Measurements from ENCODE around the gene GSG1L2.

Gene GSG1L2

GRCh38 chr17:9821921-9822320, at the start of gene GSG1L2:
Gene GSG1L2 (minus strand): TSS chr17:9822079. CDS start chr17:9822071, 8 bp downstream.
- DNase-seq, result no peak

- no peak for DNase-seq
These were observed 46.7 kb upstream of the GSG1L2 start for GRCh38 chr17:9868552-9868951.

- no peak for DNase-seq
These were observed 43.7 kb upstream of the GSG1L2 start for GRCh38 chr17:9865586-9865985.

- no peak for DNase-seq
These were observed 41.1 kb upstream of the GSG1L2 start for GRCh38 chr17:9862949-9863348.

GRCh38 chr17:9862220-9862619, 40.3 kb upstream of the GSG1L2 start:
- no peak for DNase-seq

DNA sequence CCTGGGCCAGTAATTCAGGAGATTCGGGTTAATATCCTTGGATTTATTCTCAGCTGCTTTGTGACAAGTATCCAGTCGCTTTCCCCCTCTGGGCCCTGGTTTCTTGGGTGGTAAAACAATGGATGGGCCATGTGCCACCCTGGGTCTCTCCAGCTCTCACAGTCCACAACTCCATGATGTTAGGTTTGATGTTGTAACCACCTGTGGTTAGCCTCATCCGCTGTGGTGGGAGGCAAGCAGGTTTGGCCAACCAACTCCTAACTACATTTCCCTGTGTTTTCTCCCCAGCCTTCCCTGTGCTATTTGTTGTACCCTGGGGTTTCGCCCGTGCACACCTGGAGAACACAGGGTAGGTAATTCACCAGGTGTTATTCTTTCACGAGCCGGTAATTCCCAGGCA, 39.0 kb upstream of the GSG1L2 start:
- no peak for DNase-seq

- no peak for DNase-seq
These were observed 37.9 kb upstream of the GSG1L2 start for GRCh38 chr17:9859781-9860180.

GRCh38 chr17:9855036-9855435, 33.2 kb upstream of the GSG1L2 start:
- no peak for DNase-seq

DNA sequence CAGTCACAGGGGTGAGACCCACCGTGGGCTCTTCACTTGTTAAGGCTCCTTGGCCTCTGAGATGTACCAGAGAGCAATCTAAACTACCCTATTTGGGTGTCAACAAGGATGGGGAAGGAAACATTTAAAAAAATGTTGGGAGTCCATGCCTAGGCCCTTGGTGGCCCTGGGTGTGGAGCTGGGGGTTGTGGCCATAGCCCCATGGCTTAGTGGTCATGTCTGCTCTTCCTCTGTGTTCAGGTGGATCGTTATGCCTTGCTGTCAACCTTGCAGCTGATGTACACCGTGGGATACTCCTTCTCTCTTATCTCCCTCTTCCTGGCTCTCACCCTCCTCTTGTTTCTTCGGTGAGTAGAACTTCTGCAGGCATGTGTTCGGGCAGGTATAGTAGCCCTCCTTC, 32.4 kb upstream of the GSG1L2 start:
- no peak for DNase-seq

- no peak for DNase-seq
These were observed 28.3 kb upstream of the GSG1L2 start for GRCh38 chr17:9850151-9850550.

GRCh38 chr17:9845306-9845705, 23.4 kb upstream of the GSG1L2 start:
- no peak for DNase-seq

DNA sequence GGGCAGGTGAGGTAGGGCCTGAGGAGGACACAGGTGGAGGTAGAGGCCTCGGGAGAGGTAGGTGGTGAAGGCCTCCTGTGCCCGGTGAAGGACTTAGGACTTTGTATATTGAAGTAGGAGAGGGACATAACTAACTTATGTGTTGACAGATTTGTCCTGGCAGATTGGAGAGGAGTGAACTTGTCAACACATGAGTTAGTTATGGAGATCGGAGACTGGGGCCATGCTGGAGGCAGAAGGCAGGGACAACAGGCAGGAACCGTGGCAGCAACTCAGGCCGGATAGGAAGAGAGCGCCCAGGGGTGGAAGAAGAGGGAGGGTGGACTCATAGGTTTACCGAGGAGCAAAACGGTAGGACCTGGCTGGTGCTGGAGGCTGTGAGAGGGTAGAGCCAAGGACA, 22.3 kb upstream of the GSG1L2 start:
- DNase-seq, result no peak

GRCh38 chr17:9843152-9844010, 21.5 kb upstream of the GSG1L2 start:
- DNase-seq, result no peak

DNA sequence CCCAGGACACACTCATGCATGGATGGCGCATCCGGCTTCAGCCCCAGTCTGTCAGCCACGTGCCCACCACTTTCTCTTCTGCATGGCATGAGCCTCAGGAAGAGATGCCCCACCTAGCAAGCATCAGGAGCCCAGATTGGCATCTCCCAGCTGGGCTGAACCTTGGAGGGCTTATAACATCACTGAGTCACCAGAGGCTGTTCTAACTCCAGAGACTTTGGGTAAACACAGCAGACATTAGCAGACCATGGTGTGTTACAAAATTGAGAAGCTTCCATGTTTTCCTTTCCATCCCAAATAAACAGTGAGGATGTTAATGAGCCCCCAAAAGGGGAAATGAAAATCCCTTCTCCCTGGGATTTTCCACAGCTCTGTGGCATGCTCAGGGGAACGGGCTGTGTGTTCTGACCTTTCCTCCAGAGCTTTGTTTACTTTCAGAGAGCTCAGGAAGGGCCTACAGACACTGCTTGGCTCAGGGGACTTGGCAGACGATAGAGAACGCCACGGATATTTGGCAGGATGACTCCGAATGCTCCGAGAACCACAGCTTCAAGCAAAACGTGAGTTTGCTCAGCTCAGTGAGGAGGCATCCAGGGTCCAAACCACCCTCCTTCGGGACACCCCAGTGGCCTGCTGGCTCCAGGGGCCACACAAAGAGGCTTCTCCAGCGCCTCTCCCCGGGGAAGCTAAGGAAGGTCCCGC, 20.3 kb upstream of the GSG1L2 start:
- DNase-seq, result no peak

- DNase-seq, result no peak
These were observed 17.6 kb upstream of the GSG1L2 start for GRCh38 chr17:9839433-9839832.

GRCh38 chr17:9837551-9838471, 15.9 kb upstream of the GSG1L2 start:
- no peak for DNase-seq

- no peak for DNase-seq
These were observed 12.0 kb upstream of the GSG1L2 start for GRCh38 chr17:9833922-9834321.

- DNase-seq, result no peak
These were observed 8.8 kb upstream of the GSG1L2 start for GRCh38 chr17:9830711-9831110.

- DNase-seq, result no peak
These were observed 7.5 kb upstream of the GSG1L2 start for GRCh38 chr17:9829343-9829742.

DNA sequence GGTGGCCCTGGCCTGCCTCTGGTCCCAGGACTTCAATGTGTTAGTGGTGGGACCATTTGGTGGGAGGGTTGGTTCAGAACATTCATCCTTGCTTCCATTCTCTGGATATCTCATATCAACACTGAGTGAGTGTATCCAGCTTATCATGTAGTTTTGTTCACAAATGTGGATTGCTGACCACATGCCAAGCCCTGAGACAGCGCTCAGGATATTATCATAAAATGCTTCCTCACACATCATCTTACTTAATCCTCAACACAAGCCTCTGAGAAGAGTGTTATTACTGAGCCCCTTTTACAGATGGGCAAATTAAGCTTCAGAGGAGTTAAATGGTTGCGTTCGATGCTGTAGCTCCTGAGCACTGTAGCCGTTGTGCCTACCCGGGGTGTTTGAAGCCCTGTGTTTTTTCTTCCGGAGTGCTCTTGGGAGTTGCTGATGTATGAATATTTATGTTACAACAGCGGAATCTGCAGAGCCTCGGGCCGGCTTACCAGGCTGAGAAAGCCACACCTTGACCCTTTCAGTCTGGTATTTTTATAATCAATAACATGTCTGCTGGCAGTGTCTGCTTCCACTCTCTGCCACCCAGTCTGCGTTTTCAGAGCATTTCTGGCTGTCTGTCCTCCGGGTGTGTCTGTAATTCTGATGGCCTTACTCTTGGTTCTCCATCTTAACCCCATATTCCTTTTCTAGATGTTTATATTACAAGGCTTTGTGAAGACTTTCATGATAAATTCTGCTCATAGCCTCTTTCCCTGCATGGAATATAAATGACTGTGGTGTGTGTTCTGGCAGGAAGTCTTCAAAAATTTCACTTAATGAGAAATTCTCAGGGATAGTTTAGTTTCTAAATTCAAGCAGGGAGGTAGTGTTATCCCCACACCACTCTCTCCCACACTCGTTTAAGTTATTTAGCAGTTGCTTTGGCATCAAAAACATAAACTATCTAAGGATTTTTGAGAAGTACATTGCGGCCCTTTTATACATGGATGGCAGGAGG, 6.7 kb upstream of the GSG1L2 start:
- DNase-seq, result no peak

DNA sequence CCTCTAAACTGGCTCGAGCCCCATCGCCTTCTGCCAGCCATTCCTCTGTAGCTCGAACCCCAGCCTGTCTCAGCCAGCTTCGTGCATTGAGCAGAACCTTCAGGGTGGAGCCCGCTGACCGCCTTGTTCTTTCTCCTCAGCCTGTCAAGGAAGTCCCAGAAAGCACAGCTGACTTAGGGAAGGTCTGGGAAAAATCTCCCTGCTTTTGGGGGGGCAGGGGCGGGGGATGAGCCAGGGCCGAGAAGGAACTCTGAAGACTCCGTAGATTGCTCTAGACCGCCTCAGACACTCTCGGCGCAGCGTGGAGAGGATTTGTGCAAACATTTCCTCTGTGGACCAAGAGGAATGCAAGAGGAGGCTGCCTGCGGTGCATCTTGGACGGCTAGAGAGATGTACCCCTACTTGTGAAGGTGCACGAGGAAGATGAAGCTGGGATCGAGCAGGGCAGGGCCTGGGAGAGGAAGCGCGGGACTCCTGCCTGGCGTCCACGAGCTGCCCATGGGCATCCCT, 3.8 kb upstream of the GSG1L2 start, which contains the start of gene GLP2R:
TSS of gene GLP2R (plus strand) at position 284 of the 510 bp plus-strand sequence. CDS start at position 424, 140 bp downstream.
- no peak for DNase-seq
